Gastroesophageal sphincter (tissue), 3 donors: ENCODE results near the gene VWA8.

Experiments
- CTCF ChIP-seq, 4 experiments: fragments of 200-600 bp in 2 of 4; fragments of 450-650 bp in 2 of 4; sonication (generic) in 1 of 4; IDR thresholded peaks; one replicate each; pipeline ENCODE4 v1.5.1; 2017 to 2019; ENCODE audit warnings: antibody characterized with exemption in 4 of 4, mild to moderate bottlenecking in 2 of 4, moderate library complexity in 2 of 4
- EP300 ChIP-seq: sonication (generic); formaldehyde crosslinking; IDR thresholded peaks from one replicate; pipeline ENCODE4 v1.6.1; 2017; ENCODE audit warnings: antibody characterized with exemption, mild to moderate bottlenecking
- POLR2A ChIP-seq, 2 donors: fragments of 450-650 bp; IDR thresholded peaks; one replicate each; pipeline ENCODE4 v1.6.1; 2017; ENCODE audit warnings: antibody characterized with exemption in 2 of 2, mild to moderate bottlenecking in 2 of 2, moderate library complexity in 1 of 2
- POLR2AphosphoS5 ChIP-seq: sonication (generic); formaldehyde crosslinking; IDR thresholded peaks from one replicate; pipeline ENCODE4 v1.6.1; 2017; ENCODE audit warnings: antibody characterized with exemption

GRCh38 chr13:41710771-41711170 is 250.1 kb downstream of the VWA8 start:
- TF ChIP-seq CTCF (IDR thresholded peaks at IDR 0.05), result no peak
- no peak for TF ChIP-seq POLR2A (IDR thresholded peaks at IDR 0.05)
- TF ChIP-seq EP300, result no peak
- no peak for TF ChIP-seq POLR2AphosphoS5
